Left ventricle myocardium inferior (tissue), 1 donor: ENCODE results near the gene MUTYH. TPM values are rescaled to one million over a fixed set of nuclear protein-coding genes. Genes with fewer than 3 reads are reported as not detected.

Experiments
- DNase-seq: peaks from one replicate; pipeline ENCODE4 v3.0.0-alpha.2; 2020
- H3K27ac ChIP-seq: fragments of 200-600 bp; replicated peaks from 2 replicates; pipeline ENCODE4 v1.8.0; 2021
- H3K27me3 ChIP-seq: fragments of 200-600 bp; 2 replicates; pipeline ENCODE4 v1.8.0; 2021; ENCODE audit warnings: low read depth
- H3K36me3 ChIP-seq: fragments of 200-600 bp; 2 replicates; pipeline ENCODE4 v1.8.0; 2021
- H3K4me1 ChIP-seq: fragments of 200-600 bp; 2 replicates; pipeline ENCODE4 v1.8.0; 2021
- H3K4me3 ChIP-seq: fragments of 200-600 bp; 2 replicates; pipeline ENCODE4 v1.8.0; 2021; ENCODE audit warnings: mild to moderate bottlenecking, moderate library complexity
- H3K9me3 ChIP-seq: fragments of 200-600 bp; replicated peaks from 2 replicates; pipeline ENCODE4 v1.8.0; 2021
- intact Hi-C: fragments of 100-400 bp; cut with micrococcal nuclease; formaldehyde crosslinking; loops from one replicate; pipeline ENCODE4 v1.11.0; 2022
- total RNA-seq: library from RNA; stranded (reverse); fragmentation: NEBNext Ultra II Directional; extraction: Animal tissue kit (Norgen Biotek cat#: 25700); gene quantifications from one replicate; pipeline ENCODE4 v1.2.1, GENCODE V29; 2021
- TF ChIP-seq, protein P1 (sequence below): fragments of 200-600 bp; IDR thresholded peaks from 2 replicates; pipeline ENCODE4 v1.8.0; 2021; ENCODE audit warnings: antibody characterized with exemption, mild to moderate bottlenecking, borderline replicate concordance
- donor health status: DM: no; HTN: yes; CAD: no; lungs with severe emphysema.

The MUTYH gene
- total RNA-seq, 1 donor from 2014 or later = 8.1 TPM

DNA sequence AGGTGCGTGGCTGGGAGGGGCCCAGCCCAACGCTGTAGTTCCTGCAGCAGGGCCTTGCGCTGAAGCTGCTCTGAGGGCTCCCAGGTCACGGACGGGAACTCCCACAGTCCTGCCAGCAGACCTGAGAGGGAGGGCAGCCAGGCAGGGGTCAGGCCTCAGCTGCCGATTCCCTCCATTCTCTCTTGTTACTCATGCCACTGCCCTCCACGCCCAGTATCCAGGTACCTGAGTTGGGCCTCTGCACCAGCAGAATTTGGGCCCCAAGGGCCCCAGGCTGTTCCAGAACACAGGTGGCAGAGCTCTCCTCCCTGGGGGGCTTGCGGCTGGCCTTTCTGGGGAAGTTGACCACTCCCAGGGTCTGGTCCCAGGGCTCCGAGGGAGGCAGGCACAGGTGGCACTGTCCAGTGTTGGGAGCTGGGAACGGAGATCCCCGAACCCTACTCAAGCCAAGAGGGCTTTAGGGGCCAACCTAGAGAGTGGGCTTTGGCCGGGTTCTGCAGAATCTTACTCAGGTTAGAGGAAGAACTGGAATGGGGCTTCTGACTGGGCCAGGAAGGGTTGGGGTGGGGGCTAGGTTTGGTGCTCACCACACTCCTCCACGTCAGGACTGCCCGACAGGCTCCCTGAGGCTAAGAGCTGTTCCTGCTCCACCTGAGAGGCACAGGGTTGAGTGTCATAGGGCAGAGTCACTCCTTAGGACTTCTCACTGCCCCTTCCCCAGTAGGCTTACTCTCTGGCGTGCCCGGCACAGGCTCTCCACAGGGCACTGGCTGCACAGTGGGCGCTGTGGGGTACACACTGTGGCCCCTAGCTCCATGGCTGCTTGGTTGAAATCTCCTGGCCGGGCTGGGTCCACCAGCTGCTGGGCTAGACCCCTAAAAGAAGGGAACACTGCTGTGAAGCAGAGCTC lies 8.5 kb downstream of the MUTYH start:
- no peak overlapping the region for H3K4me3 ChIP-seq
- peaks cover 45% of the 10 kb centered on the region for H3K36me3 ChIP-seq
- H3K9me3 ChIP-seq = no peaks in the 10 kb centered on the region
- intact Hi-C loops = no loop called here
- no peak overlapping the region for H3K27ac ChIP-seq
- TF ChIP-seq, protein P1, sequence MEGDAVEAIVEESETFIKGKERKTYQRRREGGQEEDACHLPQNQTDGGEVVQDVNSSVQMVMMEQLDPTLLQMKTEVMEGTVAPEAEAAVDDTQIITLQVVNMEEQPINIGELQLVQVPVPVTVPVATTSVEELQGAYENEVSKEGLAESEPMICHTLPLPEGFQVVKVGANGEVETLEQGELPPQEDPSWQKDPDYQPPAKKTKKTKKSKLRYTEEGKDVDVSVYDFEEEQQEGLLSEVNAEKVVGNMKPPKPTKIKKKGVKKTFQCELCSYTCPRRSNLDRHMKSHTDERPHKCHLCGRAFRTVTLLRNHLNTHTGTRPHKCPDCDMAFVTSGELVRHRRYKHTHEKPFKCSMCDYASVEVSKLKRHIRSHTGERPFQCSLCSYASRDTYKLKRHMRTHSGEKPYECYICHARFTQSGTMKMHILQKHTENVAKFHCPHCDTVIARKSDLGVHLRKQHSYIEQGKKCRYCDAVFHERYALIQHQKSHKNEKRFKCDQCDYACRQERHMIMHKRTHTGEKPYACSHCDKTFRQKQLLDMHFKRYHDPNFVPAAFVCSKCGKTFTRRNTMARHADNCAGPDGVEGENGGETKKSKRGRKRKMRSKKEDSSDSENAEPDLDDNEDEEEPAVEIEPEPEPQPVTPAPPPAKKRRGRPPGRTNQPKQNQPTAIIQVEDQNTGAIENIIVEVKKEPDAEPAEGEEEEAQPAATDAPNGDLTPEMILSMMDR = no peak
- no peak for DNase-seq
- H3K27me3 ChIP-seq = peaks cover 9% of the 10 kb centered on the region
- peaks cover 23% of the 10 kb centered on the region for H3K4me1 ChIP-seq

DNA sequence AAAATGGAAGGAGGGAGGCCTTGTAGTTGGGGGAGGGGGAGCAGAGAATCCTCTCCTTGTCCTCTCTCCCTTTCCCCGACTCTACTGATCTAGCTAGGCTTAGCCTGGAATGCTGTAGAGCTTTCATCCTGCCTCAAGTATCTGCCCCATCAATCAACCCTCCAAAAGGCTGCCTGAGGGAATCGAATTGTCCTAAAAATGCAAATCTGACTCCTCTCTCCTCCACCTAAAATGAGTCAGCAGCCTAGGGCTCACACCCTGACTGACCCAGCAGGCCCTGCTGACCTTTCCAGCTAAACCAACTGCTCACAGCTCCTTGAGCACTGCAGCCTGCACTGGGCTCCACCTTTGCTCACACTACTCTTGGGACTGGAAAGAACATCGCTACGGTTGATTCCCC lies 10.8 kb downstream of the MUTYH start:
- H3K4me1 ChIP-seq = peaks cover 20% of the 10 kb centered on the region
- peaks cover 45% of the 10 kb centered on the region for H3K36me3 ChIP-seq
- no peak overlapping the region for H3K27ac ChIP-seq
- H3K4me3 ChIP-seq = no peak overlapping the region
- no peak for DNase-seq
- intact Hi-C loops = no loop called here
- H3K9me3 ChIP-seq = no peaks in the 10 kb centered on the region
- H3K27me3 ChIP-seq = peaks cover 9% of the 10 kb centered on the region
- TF ChIP-seq, protein P1 = no peak

DNA sequence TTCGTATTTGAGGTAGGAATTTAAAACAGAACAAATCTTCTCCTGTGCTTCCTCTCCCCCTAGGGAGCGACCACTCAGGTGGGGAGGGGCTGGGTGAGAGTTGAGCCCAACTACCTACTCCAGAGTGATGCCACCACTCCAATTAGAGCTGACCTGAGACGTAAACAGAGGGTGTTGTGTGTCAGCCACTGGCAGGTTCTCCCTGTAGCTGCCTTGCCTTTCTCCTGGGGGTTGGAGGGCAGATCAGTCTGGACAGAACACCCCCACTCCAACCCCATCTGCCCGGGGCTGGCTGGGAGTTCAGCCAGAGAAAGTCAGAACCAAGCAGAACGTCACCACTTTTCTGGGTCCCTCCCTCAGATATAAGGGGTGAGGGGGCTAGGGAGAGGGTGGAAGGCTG lies 11.6 kb downstream of the MUTYH start:
- intact Hi-C loops = no loop called here
- no peaks in the 10 kb centered on the region for H3K9me3 ChIP-seq
- H3K4me1 ChIP-seq = peaks cover 13% of the 10 kb centered on the region
- no peak overlapping the region for H3K4me3 ChIP-seq
- TF ChIP-seq, protein P1 = no peak
- no peak for DNase-seq
- peaks cover 9% of the 10 kb centered on the region for H3K27me3 ChIP-seq
- H3K36me3 ChIP-seq = peaks cover 40% of the 10 kb centered on the region
- H3K27ac ChIP-seq = no peak overlapping the region

DNA sequence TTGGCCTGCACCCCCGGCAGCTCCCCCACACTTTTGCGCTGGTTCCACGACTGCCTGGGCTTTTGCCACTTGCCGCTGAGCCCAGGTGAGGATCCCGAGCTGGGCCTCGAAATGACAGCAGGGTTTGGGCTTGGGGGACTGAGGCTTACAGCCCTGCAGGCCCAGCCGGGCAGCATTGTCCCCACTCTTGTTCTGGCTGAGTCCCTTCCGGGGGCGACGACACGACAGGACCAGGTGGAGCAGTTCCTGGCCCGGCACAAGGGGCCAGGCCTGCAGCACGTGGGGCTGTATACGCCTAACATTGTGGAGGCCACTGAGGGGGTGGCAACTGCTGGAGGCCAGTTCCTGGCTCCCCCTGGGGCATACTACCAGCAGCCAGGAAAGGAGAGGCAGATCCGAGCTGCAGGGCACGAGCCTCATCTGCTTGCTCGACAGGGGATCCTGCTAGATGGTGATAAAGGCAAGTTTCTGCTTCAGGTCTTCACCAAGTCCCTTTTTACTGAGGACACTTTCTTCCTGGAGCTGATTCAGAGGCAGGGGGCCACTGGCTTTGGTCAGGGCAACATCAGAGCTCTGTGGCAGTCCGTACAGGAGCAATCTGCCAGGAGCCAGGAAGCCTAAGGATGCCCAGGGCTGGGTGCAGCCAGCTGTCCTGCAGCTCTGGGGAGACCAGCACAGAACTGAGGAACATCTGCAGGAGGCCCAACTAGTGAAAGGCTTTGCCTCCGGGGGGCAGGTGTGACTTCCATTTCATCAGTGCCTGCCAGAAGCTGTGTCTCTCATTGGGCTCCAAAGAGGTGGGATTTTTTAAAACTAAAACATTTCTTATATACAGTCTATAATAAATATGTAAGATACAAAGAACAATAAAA lies 12.4 kb downstream of the MUTYH start:
- TF ChIP-seq, protein P1 = no peak
- no peak for DNase-seq
- Histone ChIP-seq H3K27ac (no peak overlapping the region), H3K36me3 (peaks cover 32% of the 10 kb centered on the region), H3K4me3 (peak overlapping the region; percentile 71), H3K9me3 (no peaks in the 10 kb centered on the region), H3K27me3 (peaks cover 9% of the 10 kb centered on the region), H3K4me1 (peaks cover 12% of the 10 kb centered on the region)
- intact Hi-C loops = no loop called here
